ENCODE measurements around the gene RNGTT. TPM values are rescaled to one million over a fixed set of nuclear protein-coding genes. Genes with fewer than 3 reads are reported as not detected.

Gene RNGTT
- total and polyA plus RNA-seq, 10 of the 15 experiments (the other 5 are each of a cell fraction or from before 2014, with no cell fraction given), result 7.7 to 30.4 (median 22.2) TPM

DNA sequence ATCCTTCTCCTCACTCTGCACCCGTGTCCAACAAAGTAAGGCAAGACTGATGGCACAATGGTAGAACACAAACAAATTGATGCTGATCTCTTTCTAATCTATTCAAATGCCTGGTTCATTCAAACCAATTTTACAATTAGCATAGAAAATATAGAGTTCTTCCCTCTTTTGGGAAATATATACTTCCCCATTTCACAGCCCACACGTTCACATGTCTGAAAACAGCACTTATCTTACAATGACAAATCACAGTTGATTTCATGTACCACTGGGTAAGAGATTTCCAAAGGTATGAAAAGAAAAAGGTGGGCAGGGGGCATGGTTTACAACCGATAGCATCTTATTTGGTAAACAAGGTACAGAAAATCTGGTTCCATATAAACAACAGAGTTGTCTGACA is 137.6 kb downstream of the RNGTT start (continued):
- TF ChIP-seq, protein P1, sequence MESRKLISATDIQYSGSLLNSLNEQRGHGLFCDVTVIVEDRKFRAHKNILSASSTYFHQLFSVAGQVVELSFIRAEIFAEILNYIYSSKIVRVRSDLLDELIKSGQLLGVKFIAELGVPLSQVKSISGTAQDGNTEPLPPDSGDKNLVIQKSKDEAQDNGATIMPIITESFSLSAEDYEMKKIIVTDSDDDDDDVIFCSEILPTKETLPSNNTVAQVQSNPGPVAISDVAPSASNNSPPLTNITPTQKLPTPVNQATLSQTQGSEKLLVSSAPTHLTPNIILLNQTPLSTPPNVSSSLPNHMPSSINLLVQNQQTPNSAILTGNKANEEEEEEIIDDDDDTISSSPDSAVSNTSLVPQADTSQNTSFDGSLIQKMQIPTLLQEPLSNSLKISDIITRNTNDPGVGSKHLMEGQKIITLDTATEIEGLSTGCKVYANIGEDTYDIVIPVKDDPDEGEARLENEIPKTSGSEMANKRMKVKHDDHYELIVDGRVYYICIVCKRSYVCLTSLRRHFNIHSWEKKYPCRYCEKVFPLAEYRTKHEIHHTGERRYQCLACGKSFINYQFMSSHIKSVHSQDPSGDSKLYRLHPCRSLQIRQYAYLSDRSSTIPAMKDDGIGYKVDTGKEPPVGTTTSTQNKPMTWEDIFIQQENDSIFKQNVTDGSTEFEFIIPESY (IDR thresholded peaks at IDR 0.05), result no peak
- no peak for TF ChIP-seq MYC (IDR thresholded peaks at IDR 0.05; ENCODE audit: insufficient read depth, insufficient read length, insufficient replicate concordance, low read length, severe bottlenecking)
- TF ChIP-seq ZNF274 (IDR thresholded peaks at IDR 0.05; ENCODE audit: insufficient read depth, insufficient read length), result no peak
- no peak for TF ChIP-seq YY1 (IDR thresholded peaks at IDR 0.05; ENCODE audit: low read depth, low read length)
- no peak for TF ChIP-seq GABPA (IDR thresholded peaks at IDR 0.05; ENCODE audit: low read depth)
- TF ChIP-seq CEBPB (IDR thresholded peaks at IDR 0.05; ENCODE audit: borderline replicate concordance in 1 of 2, low read depth in 2 of 2, low read length in 2 of 2), result no peak
- no peak for TF ChIP-seq SIN3A (IDR thresholded peaks at IDR 0.05; ENCODE audit: low read depth, low read length)

DNA sequence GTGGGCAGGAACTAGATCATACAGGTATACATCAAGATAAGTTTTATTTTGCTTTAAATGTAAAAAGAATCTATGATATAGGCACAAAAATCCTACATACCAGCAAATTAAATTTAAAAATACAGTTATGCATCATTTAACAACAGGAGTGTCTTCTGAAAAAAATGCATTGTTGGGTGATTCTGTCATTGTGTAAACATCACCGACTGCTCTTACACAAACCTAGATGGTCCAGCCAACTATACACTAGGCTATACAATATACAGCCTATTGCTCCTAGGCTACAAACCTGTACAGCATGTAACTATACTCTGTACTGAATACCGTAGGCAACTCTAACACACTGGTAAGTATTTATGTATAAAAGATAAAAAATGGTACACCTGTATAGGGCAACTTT is 139.4 kb downstream of the RNGTT start:
- RAD21 ChIA-PET (ENCODE audit: unreplicated experiment), result no interaction called here
- no peaks in the 10 kb centered on the region for H3K4me1 ChIP-seq (ENCODE audit: control insufficient read depth, insufficient read depth, low read length)
- BruUV-seq (replicated peaks), result no TSS peak
- no peak overlapping the region for H3K27ac ChIP-seq (ENCODE audit: control insufficient read depth, insufficient read depth)
- no peak overlapping the region for H3K4me2 ChIP-seq (ENCODE audit: control insufficient read depth, insufficient read depth)
- H3K79me2 ChIP-seq (ENCODE audit: control insufficient read depth, insufficient read depth, low read length), result no peaks in the 10 kb centered on the region
- DNase-seq (ENCODE audit: low read depth, low spot score) (no peak), ATAC-seq (no peak), FAIRE-seq (no peak)
- intact Hi-C loops (cut with micrococcal nuclease; ENCODE audit: unreplicated experiment), result no loop called here
- POLR2A ChIA-PET, result no interaction called here
- H3K9ac ChIP-seq (ENCODE audit: control insufficient read depth, insufficient read depth, low read length), result no peak overlapping the region
- CTCF ChIA-PET, result no interaction called here
- H4K20me1 ChIP-seq (ENCODE audit: control insufficient read depth, insufficient read depth), result no peaks in the 10 kb centered on the region
- H3K4me3 ChIP-seq, result no peak overlapping the region
- H3K27me3 ChIP-seq (replicated peaks in 1 of 2; ENCODE audit: control insufficient read depth in 2 of 2, insufficient read depth in 2 of 2, low read length in 1 of 2), result no peaks in the 10 kb centered on the region
- no peaks in the 10 kb centered on the region; the same call in 1 of the 3 replicates for H3K9me3 ChIP-seq (replicated peaks; ENCODE audit: control insufficient read depth, insufficient read depth, low read length)
- in situ Hi-C loops (cut with MboI), result no loop called here
- 100% methylated on average over 2 of the region's 2 CpGs for WGBS (ENCODE audit: insufficient coverage, insufficient replicate concordance, low lambda C conversion rate, missing lambda C conversion rate)
- no peak overlapping the region for H2AFZ ChIP-seq (ENCODE audit: control insufficient read depth, low read depth, low read length)
- no peaks in the 10 kb centered on the region; a peak in 1 of 4 replicates for H3K36me3 ChIP-seq (ENCODE audit: control insufficient read depth in 2 of 2, insufficient read depth in 2 of 2, low read length in 1 of 2)
- SMC1A ChIA-PET (ENCODE audit: uncharacterized antibody, unreplicated experiment), result no interaction called here
- TF ChIP-seq CHD2 (IDR thresholded peaks at IDR 0.05; ENCODE audit: borderline replicate concordance, low read depth, low read length) (no peak), PAX8 (IDR thresholded peaks at IDR 0.05) (no peak), RUNX3 (IDR thresholded peaks at IDR 0.05; ENCODE audit: low read length) (no peak), CBFB (IDR thresholded peaks at IDR 0.05; ENCODE audit: low read depth) (no peak), CREB1 (IDR thresholded peaks at IDR 0.05; ENCODE audit: low read depth) (no peak)
- TF ChIP-seq, protein P2, sequence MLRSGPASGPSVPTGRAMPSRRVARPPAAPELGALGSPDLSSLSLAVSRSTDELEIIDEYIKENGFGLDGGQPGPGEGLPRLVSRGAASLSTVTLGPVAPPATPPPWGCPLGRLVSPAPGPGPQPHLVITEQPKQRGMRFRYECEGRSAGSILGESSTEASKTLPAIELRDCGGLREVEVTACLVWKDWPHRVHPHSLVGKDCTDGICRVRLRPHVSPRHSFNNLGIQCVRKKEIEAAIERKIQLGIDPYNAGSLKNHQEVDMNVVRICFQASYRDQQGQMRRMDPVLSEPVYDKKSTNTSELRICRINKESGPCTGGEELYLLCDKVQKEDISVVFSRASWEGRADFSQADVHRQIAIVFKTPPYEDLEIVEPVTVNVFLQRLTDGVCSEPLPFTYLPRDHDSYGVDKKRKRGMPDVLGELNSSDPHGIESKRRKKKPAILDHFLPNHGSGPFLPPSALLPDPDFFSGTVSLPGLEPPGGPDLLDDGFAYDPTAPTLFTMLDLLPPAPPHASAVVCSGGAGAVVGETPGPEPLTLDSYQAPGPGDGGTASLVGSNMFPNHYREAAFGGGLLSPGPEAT (IDR thresholded peaks at IDR 0.05; ENCODE audit: low read depth), result no peak
- TF ChIP-seq, protein P3, sequence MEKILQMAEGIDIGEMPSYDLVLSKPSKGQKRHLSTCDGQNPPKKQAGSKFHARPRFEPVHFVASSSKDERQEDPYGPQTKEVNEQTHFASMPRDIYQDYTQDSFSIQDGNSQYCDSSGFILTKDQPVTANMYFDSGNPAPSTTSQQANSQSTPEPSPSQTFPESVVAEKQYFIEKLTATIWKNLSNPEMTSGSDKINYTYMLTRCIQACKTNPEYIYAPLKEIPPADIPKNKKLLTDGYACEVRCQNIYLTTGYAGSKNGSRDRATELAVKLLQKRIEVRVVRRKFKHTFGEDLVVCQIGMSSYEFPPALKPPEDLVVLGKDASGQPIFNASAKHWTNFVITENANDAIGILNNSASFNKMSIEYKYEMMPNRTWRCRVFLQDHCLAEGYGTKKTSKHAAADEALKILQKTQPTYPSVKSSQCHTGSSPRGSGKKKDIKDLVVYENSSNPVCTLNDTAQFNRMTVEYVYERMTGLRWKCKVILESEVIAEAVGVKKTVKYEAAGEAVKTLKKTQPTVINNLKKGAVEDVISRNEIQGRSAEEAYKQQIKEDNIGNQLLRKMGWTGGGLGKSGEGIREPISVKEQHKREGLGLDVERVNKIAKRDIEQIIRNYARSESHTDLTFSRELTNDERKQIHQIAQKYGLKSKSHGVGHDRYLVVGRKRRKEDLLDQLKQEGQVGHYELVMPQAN (conservative IDR thresholded peaks at IDR 0.05), result no peak
- TF ChIP-seq, protein P4, sequence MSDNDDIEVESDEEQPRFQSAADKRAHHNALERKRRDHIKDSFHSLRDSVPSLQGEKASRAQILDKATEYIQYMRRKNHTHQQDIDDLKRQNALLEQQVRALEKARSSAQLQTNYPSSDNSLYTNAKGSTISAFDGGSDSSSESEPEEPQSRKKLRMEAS (IDR thresholded peaks at IDR 0.05; ENCODE audit: low read depth, low read length), result no peak
- TF ChIP-seq, protein P5, sequence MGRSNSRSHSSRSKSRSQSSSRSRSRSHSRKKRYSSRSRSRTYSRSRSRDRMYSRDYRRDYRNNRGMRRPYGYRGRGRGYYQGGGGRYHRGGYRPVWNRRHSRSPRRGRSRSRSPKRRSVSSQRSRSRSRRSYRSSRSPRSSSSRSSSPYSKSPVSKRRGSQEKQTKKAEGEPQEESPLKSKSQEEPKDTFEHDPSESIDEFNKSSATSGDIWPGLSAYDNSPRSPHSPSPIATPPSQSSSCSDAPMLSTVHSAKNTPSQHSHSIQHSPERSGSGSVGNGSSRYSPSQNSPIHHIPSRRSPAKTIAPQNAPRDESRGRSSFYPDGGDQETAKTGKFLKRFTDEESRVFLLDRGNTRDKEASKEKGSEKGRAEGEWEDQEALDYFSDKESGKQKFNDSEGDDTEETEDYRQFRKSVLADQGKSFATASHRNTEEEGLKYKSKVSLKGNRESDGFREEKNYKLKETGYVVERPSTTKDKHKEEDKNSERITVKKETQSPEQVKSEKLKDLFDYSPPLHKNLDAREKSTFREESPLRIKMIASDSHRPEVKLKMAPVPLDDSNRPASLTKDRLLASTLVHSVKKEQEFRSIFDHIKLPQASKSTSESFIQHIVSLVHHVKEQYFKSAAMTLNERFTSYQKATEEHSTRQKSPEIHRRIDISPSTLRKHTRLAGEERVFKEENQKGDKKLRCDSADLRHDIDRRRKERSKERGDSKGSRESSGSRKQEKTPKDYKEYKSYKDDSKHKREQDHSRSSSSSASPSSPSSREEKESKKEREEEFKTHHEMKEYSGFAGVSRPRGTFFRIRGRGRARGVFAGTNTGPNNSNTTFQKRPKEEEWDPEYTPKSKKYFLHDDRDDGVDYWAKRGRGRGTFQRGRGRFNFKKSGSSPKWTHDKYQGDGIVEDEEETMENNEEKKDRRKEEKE (IDR thresholded peaks at IDR 0.05), result no peak
